AML-193 (cell line): ENCODE measurements around the gene POLR3F.
"Not testable (repeated sequence)": the region's sequence is repeated elsewhere in the genome, so short reads cannot be mapped to it uniquely, and the experiment has no call there.

Source experiments
- DNase-seq, 2 experiments: peaks; one replicate each; lab custom pipeline; 2025; lab: John Stamatoyannopoulos, UW

POLR3F gene

DNA sequence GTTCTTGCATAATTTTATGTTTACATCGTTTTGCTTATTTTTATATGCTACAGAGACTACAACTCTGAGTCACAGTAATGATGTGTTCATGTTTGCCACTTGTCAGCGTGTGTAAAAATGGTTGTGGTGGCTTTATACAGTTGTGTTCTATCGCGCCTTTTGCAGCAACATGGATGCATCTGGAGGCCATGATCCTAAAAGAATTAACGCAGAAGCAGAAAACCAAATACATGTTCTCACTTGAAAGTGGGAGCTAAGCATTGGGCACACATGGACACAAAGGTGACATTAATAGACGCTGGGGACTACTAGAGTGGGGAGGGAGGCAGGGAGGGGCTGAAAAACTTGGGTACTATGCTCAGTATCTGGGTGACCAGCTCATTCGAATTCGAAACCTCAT is 39.6 kb downstream of the POLR3F start:
- no peak for DNase-seq

DNA sequence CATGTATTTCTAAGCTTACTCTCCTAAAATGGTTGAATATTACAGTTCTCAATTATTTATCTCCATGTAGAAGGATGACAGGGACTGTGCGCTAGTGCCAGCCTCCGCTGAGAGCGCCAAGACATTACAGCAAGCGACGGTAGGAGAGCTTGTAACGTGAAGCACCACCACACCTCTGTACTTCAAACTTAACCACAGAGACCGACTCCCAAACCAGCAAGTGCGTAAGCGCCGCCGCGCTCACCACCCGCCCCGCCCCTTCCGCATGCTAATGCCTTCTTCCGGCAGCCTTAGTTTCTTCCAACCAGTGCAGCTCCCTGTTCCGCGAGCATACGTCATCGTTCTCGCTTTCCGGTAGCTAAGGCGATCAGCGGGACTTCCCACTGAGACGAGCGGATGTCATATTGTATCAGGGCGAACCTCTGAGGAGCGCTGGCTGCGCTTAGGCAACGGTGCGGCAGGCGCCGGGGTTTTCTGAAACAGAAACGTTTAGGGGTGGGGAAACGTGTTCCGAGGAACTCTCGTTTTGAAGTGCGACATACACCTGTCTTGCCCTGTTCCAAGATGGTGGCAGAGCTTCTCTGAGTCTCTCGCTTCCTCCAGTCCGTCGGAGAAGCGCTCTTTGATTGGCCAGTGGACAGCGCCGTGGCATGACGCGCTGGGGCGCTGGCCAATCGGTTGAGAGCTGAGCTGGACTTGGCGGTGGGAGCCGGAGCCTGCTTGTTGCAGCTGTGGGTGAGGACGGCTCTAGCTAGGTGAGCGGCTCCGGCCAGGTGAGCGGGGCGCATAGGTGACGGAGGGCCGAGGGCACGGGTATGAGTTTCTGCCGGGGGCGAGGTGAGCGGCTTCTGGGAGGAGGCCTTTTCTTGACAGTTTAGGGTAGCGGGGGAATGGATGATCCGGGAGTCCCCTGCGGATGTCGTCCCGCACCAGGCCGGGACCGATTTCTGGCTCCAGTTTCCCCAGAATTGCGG is 40.3 kb downstream of the POLR3F start, which contains the start of gene SEC23B:
Gene SEC23B, plus strand, starts transcription at position 723 of the 974 bp plus-strand sequence. CDS start 2,896 bp downstream, outside the sequence.
- DNase-seq = peak; percentile 92 to 96

DNA sequence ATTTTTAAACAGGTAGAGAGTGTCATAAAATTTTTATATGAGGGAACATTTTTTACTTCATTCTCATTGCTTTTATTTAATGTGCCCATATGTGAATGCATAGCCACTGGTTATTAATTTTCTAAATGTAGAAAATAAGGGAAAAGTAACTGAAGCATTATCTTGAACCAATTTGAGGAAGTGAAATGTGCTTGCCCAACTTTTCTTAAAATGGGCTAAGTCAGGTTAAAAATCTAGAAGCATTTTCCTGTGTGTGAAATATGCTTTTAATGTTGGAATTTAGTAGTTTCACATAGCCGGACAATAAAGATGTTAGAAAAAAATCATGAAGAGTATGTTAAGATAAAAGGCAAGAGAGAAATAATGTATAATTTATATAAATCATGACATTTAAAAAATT is 44.4 kb downstream of the POLR3F start:
- peak; percentile 60 to 63 for DNase-seq

DNA sequence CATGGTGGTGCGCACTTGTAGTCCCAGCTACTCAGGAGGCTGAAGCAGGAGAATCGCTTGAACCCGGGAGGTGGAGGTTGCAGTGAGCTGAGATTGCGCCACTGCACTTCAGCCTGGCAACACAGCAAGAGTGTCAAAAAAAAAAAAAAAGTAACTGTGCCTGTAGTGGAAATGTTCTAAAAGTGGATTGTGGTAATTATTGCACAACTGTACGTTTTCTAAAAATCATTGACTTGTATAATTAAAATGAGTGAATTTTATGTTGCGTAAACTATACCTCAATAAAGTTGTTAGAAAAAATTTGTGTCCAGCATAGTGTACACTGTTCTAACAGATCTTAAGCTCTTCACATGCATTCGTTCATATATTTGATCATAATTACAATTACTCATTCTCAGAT is 46.0 kb downstream of the POLR3F start:
- DNase-seq = peak; percentile 34 to 55

DNA sequence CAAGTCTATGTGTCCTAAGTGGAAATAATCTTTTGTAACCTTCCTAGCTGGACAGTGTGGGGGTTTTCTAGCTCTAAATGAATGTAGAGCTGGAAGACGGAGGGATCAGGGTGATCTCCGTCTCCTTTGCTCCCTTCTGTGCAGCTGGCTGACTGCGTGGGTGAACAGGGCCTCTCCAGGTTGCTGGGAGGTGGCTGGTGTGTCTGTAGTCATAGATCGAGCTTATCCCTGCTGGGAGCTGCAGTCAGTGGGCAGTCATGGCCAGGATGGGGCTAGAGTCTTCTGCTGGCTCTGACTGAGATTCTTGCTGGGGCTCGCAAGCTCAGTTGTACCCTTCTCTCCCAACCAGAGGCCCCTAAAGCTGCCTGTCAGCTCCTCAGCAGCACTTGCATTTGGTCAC is 46.9 kb downstream of the POLR3F start:
- DNase-seq = no peak

DNA sequence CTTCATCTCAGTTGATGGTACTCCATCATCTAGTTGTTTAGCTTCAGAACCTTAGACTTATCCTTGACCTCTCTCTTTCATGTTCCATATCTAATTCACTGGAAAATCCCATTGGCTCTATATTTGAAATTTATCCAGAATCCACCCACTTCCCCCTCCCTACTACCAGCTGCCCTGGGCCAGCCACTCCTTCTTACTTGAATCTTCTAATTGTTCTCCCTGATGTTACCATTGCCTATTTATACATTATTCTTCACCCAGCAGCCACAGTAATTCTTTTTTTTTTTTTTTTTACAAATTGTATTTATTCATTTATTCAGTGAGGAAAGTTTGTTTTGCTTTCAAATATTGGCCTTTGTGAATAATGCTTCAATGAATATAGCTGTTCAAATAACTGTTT is 48.8 kb downstream of the POLR3F start:
- no peak for DNase-seq

DNA sequence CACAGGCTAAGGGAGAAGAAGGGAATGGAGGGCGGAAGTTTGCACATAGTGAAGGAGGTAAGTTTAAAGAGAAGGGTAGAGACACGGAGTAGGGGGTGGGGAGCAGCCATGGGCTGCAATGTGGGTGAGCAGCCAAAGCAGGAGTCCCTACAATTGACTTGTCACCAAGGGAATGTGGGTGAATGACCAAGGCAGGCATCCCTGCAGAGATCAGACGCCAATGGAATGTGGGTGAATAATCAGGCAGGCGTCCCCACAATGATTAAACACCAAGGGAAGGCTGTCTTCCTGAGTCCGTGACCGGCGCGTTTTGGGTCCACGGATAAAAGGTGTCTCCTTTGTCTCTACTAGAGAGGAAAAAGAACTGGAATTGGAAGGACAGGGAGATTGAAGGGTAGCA is 54.9 kb downstream of the POLR3F start:
- not testable (repeated sequence) for DNase-seq

DNA sequence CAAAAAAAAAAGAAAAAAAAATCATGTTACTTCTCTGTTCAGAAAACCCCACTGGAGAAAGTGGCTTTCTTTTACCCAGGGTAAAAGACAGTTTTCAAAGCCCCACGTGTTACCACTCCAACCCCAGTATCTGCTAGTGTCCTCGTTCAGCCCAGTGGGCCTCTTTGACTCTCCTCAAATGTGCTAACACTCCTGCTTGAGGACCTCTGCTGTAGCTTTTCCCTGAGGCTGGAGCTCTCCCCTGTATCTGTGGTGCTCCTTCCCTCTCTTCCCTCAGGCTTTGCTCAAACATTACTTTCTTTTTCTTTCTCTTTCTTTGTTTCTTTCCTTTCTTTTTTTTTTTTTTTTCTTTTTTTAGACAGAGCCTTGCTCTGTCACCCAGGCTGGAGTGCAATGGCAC is 55.9 kb downstream of the POLR3F start:
- DNase-seq = no peak

DNA sequence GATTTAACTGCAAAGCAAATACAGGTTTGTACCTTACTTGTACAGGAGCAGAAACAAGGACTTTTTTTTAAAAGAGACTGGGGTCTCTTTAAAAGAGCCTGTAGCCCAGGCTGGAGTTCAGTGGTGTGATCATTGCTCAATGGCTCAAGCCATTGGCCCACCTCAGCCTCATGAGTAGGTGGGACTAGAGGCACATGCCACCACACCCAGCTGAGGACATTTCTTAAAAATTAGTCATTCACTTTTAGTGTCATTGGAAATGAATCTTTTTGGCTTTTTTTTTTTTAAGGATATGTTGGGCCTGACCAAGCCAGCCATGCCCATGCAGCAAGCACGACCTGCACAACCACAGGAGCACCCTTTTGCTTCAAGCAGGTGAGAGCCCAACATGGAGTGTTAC is 57.5 kb downstream of the POLR3F start:
- DNase-seq = no peak

DNA sequence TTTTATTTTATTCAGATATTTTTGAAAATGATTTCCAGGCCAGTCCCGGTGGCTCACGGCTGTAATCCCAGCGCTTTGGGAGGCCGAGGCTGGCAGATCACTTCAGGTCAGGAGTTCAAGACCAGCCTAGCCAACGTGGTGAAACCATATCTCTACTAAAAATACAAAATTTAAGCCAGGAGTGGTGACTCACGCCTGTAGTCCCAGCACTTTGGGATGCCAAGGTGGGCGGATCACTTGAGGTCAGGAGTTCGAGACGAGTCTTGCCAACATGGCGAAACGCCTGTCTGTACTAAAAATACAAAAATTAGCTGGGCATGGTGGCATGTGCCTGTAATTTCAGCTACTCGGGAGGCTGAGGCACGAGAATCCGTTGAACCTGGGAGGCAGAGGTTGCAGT is 59.6 kb downstream of the POLR3F start:
- DNase-seq = not testable (repeated sequence)

DNA sequence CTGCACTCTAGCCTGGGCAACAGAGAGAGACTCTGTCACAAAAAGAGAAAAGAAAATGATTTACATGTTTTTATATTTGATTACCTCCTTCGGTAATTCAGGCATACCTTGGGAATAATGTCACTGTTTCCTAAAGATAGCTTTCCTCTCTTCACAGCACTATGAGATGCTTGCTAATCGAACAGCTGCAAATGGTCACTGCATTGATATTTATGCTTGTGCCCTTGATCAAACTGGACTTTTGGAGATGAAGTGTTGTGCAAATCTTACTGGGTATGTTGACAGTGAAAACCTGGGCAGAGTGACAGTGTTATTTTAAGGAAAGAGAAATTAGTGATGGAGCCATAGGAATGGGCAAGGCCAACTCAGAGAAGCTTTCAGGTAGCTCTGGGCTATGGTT is 60.1 kb downstream of the POLR3F start:
- DNase-seq = no peak

DNA sequence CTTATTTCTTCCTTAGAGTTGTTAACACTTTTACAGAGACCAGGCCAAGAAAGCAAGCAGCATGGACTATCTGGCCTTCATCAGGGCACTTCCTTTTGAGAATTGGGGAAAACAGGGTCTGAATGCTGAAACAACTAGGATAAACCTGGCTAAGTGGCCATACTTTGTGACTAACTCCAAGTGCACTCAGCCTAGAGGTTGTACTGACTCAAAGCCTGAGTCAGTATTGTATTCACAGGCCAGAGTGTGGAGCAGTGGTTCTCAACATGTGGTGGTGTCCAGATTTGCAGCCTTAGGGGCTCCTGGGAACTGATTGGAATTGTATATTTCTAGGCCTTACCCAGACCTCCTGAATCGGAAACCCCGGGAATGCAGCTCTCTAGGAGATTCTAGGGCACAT is 60.6 kb downstream of the POLR3F start:
- no peak for DNase-seq

DNA sequence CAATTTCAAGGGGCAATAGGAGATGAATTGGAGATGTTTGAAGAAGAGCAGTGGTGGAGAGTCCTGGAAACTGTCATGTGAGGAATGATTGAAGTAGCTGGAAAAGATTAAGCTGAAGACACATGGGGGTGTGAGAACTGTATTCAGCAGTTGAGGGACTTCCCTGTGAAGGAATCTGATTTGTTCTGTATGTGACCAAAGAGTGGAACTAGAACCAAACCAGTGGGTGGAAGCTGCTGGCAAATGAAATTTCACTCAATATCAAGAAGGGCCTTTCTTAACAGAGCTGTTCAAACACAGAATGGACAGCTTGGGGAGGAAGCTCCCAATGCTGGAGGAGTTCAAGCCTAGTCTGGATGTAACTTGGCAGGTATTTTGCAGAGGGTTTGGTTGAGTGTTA is 61.9 kb downstream of the POLR3F start:
- no peak for DNase-seq

DNA sequence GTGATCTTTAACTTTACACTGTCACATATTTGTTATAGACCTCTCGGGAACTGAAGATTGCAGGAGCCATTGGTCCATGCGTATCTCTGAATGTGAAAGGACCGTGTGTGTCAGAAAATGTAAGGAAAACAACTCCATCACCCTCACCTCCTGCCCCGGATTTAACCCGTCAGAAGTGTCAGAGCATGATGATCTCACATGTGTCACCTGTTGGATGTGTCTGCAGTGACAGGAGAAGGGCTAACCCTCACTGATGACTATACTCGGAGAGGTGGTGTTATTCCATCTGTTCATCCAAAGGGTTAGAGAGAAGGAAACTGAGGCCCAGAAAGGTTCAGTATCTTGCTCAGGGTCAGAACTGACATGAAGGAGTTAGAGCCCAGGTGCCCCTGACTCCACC is 65.4 kb downstream of the POLR3F start:
- no peak for DNase-seq

DNA sequence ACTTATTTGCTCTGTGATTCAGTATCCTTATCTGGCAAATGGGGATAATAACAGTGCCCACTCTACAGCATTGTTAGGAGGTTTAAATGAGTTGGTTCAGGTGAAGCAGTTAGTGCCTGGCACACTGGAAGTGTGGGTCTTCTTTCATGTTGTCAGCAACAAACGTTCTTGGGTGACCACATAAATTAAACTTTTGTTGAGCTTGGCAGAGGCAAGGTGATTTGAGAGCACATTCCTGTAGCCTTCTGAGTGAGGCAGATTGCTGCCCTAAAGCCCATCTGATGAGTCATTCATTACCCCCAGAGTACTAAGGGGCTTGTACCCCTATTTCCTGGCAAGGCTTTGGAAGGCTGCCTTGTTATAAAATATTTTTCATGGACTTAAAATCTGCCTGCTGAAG is 66.3 kb downstream of the POLR3F start:
- no peak for DNase-seq

DNA sequence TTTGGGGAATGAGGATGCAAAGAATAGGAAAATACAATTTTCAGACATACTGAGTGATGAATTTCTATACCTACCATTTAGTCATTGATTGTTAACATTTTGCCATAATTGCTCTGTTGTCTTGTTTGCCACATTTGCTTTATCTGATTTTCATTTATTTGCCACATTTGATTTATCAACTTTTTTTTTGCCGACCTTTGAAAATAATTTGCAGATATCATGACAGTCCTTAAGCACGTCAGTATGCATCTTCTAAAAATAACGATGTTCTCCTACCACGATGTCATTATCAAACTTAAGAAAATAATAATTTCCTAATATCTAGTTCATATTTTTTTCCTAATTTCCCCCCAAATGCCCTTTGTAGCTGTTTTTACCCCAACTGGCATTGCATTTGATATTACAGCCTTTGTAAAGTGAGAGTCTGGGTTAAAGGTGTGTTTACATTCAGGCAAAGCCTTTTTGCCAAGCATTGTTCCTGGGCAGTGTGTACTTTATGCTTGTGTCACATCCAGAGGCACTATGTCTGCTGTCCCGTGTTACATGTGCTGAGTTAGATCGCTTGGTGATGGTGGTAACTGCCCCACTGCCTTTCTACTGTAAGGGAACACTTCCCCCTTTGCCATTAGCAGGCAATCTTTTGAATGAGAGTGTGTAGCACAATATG is 66.9 kb downstream of the POLR3F start:
- DNase-seq = no peak
